Pancreas (tissue), 10 donors: Measurements from ENCODE around the gene NECAB3. TPM values are rescaled to one million over a fixed set of nuclear protein-coding genes. Genes with fewer than 3 reads are reported as not detected.

Experiments
- ATAC-seq, 4 donors: fragments of 200-7000 bp; cut with Tn5 transposase; one replicate each; pipeline versions ENCODE4 v1.8.0 to v1.9.1; 2020; ENCODE audit warnings: mild to moderate bottlenecking in 4 of 4, moderate library complexity in 4 of 4
- DNase-seq, 6 donors: peaks; one replicate each; pipeline ENCODE4 v3.0.0-alpha.2; 2020
- FAIRE-seq: peaks from 2 replicates; lab custom pipeline; 2012; peaks lifted over from hg19 to GRCh38; lab: Jason Lieb, UNC
- H3K27ac ChIP-seq, 4 donors: fragments of 200-600 bp; sonication (generic); 1 replicate in 3 of 4; 2 replicates in 1 of 4; pipeline versions ENCODE4 v1.5.0 to v1.8.0; 2020
- H3K27me3 ChIP-seq, 4 donors: fragments of 200-600 bp; one replicate each; pipeline ENCODE4 v1.8.0; 2021
- H3K36me3 ChIP-seq, 3 donors: fragments of 200-600 bp; sonication (generic) in 1 of 3; one replicate each; pipeline versions ENCODE4 v1.5.0 to v1.8.0; 2020 to 2021
- H3K4me1 ChIP-seq, 3 donors: fragments of 200-600 bp; one replicate each; pipeline ENCODE4 v1.8.0; 2021
- H3K4me3 ChIP-seq, 4 donors: fragments of 200-600 bp; sonication (generic) in 2 of 4; one replicate each; pipeline versions ENCODE4 v1.5.0 to v1.8.0; 2020 to 2021
- H3K9me3 ChIP-seq, 4 donors: fragments of 200-600 bp; one replicate each; pipeline ENCODE4 v1.8.0; 2021
- CTCF ChIP-seq, 4 donors: fragments of 200-600 bp; sonication (generic) in 3 of 4; IDR thresholded peaks; one replicate each; pipeline versions ENCODE4 v1.5.0 to v1.8.0; 2021; ENCODE audit warnings: antibody characterized with exemption in 4 of 4
- WGBS, 2 donors: extraction: QIAGEN DNeasy Blood & Tissue Kit; methylation state at CpG; one replicate each; pipeline ENCODE4 v1.1.7; 2013; 5-methylcytosine and 5-hydroxymethylcytosine counted together
- intact Hi-C, 3 donors: fragments of 100-400 bp; cut with DNase I; formaldehyde crosslinking; loops; one replicate each; pipeline versions ENCODE4 v1.11.1 to v1.14.2; 2022
- polyA plus RNA-seq, 2 donors: library from polyadenylated mRNA; stranded (reverse); fragments of 200-250 nt; gene quantifications; one replicate each; pipeline ENCODE4 v1.2.3, GENCODE V29; 2013
- total RNA-seq, 6 donors: library from RNA; stranded (reverse); fragmentation: NEBNext Ultra II Directional in 4 of 6; extraction: Animal tissue kit (Norgen Biotek cat#: 25700) in 4 of 6; gene quantifications; one replicate each; pipeline versions ENCODE4 v1.2.1 to v1.2.4, GENCODE V29; 2021 to 2023
- donor health status: healthy with polysubstance abuse.
- donor health status: DM: no; HTN: no; CAD: no; lungs with moderate emphysema.
- donor health status: DM: no; HTN: no; CAD: no.
- donor health status: control.
- donor health status: control.
- donor health status: Bipolar disorder and iron deficiency.
- donor health status: DM: yes; HTN: yes; CAD: no.
- donor health status: DM: no; HTN: no; CAD: no.
- donor health status: DM: no; HTN: no; CAD: no.
- donor health status: DM: yes; HTN: yes; CAD: no.

The NECAB3 gene
- total and polyA plus RNA-seq, 8 donors: 15.8 to 40.0 (median 19.5) TPM

GRCh38 chr20:33676652-33677645, 2.7 kb upstream of the NECAB3 start:
- no peak overlapping the region for H3K27ac ChIP-seq
- intact Hi-C loops: loop anchor here in 1 of 3 donors (10.0 kb wide), 1 partner anchor 128 kb away; no protein-coding TSS in a partner anchor
- no peak for FAIRE-seq

GRCh38 chr20:33676121-33676520, 1.9 kb upstream of the NECAB3 start:
- ATAC-seq (no peak), DNase-seq (no peak), FAIRE-seq (no peak)
- Histone ChIP-seq H3K27me3 (no peaks in the 10 kb centered on the region), H3K36me3 (no peaks in the 10 kb centered on the region), H3K9me3 (no peaks in the 10 kb centered on the region), H3K4me1 (peaks cover 0 to 9% (median 0%) of the 10 kb centered on the region in 3 donors), H3K27ac (no peak overlapping the region), H3K4me3 (no peak overlapping the region)
- intact Hi-C loops: loop anchor here in 1 of 3 donors (10.0 kb wide), 1 partner anchor 129 kb away; no protein-coding TSS in a partner anchor
- no peak for TF ChIP-seq CTCF (IDR thresholded peaks at IDR 0.05)
- 91 to 93% methylated on average over 11 of the region's 11 CpGs for WGBS, 2 donors

More at GRCh38 chr20:33676652-33677645, 2.7 kb upstream of the NECAB3 start:
- Histone ChIP-seq H3K4me3 (no peak overlapping the region), H3K36me3 (no peaks in the 10 kb centered on the region), H3K27me3 (no peaks in the 10 kb centered on the region), H3K9me3 (no peaks in the 10 kb centered on the region), H3K4me1 (peaks cover 0 to 9% (median 0%) of the 10 kb centered on the region in 3 donors)
- DNase-seq (no peak), ATAC-seq (no peak)
- no peak for TF ChIP-seq CTCF (IDR thresholded peaks at IDR 0.05)
- WGBS, 2 donors: 95% methylated on average over 31 of the region's 31 CpGs

GRCh38 chr20:33675136-33675959, 1.1 kb upstream of the NECAB3 start:
- FAIRE-seq (no peak), ATAC-seq (no peak), DNase-seq (no peak)
- no peak for TF ChIP-seq CTCF (IDR thresholded peaks at IDR 0.05)
- no peaks in the 10 kb centered on the region for H3K9me3 ChIP-seq
- H3K27ac ChIP-seq: peak overlapping the region in 2 of 4 donors; percentile 29 to 59
- 58 to 65% methylated on average over 16 of the region's 16 CpGs for WGBS, 2 donors
- no peaks in the 10 kb centered on the region for H3K27me3 ChIP-seq
- peak overlapping the region in 3 of 4 donors; percentile 71 to 73 (median 72) for H3K4me3 ChIP-seq
- intact Hi-C loops: loop anchor here in 1 of 3 donors (10.0 kb wide), 1 partner anchor 129 kb away; no protein-coding TSS in a partner anchor
- peaks cover 0 to 9% (median 0%) of the 10 kb centered on the region in 3 donors for H3K4me1 ChIP-seq
- H3K36me3 ChIP-seq: no peaks in the 10 kb centered on the region

- TF ChIP-seq CTCF (IDR thresholded peaks at IDR 0.05): no peak
- ATAC-seq (peak; percentile 7 to 23 (median 13)), DNase-seq (peak in 1 of 6 donors; percentile 5), FAIRE-seq (no peak)
- Histone ChIP-seq H3K4me3 (peak overlapping the region; percentile 58 to 73 (median 72)), H3K36me3 (no peaks in the 10 kb centered on the region), H3K27ac (peak overlapping the region in 3 of 4 donors; percentile 28 to 55 (median 52)), H3K4me1 (peaks cover 0 to 9% (median 0%) of the 10 kb centered on the region in 3 donors), H3K9me3 (no peaks in the 10 kb centered on the region), H3K27me3 (no peaks in the 10 kb centered on the region)
- 10 to 17% methylated on average over 15 to 29 of the region's 29 CpGs for WGBS, 2 donors
- intact Hi-C loops: loop anchor here in 2 of 3 donors (5.0 to 10.0 kb wide), 2 partner anchors 131 to 221 kb away; no protein-coding TSS in a partner anchor
Measured at GRCh38 chr20:33673410-33674293, 576 bp downstream of the NECAB3 start.
